Activated naive CD4-positive, alpha-beta T cell treated with anti-CD3 and anti-CD28 coated beads, Interleukin-2, amount 50 U/mL, for 72 hours (primary cell): ENCODE measurements around the gene KRT16. TPM values are rescaled to one million over a fixed set of nuclear protein-coding genes. Genes with fewer than 3 reads are reported as not detected.

Experiments
- ATAC-seq, 2 donors: fragments of 150-1000 bp; cut with Tn5 transposase; 2 replicates each; pipeline ENCODE4 v1.10.0; 2021; ENCODE audit warnings: mild to moderate bottlenecking in 2 of 2, moderate library complexity in 2 of 2
- DNase-seq, 2 donors: peaks; one replicate each; pipeline ENCODE4 v3.0.0; 2021 to 2022; ENCODE audit warnings: low spot score in 2 of 2
- H3K27ac Mint-ChIP-seq, 2 donors: one replicate each; pipeline ENCODE4 v1.8.0; 2022; ENCODE audit warnings: mild to moderate bottlenecking in 2 of 2, mixed read lengths in 2 of 2
- H3K36me3 Mint-ChIP-seq, 2 donors: one replicate each; pipeline ENCODE4 v1.8.0; 2022; ENCODE audit warnings: mixed read lengths in 2 of 2
- H3K9me3 Mint-ChIP-seq, 2 donors: one replicate each; pipeline ENCODE4 v1.8.0; 2022; ENCODE audit warnings: mixed read lengths in 2 of 2
- total RNA-seq, 2 donors: library from RNA; stranded (reverse); gene quantifications; one replicate each; pipeline ENCODE4 v1.2.3, GENCODE V29; 2022

Gene KRT16
- total RNA-seq, 2 donors from 2014 or later: not detected

DNA sequence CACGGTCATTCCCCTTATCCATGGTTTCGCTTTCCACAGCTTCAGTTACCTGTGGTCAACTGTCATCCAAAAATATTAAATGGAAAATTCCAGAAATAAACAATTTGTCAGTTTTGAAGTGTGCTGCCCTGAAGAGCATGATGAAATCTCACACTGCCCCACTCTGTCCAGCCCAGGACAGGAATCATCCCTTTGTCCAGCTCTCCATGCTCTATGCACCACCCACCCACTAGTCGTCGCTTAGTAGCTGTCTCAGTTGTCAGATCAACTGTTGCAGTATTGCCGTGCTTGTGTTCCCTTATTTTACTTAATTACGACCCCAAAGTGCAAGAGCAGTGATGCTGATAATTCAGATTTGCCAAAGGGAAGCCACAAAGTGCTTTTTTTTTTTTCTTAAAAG, 51.0 kb downstream of the KRT16 start:
- DNase-seq: no peak
- Mint-ChIP-seq H3K27ac (no peak overlapping the region), H3K9me3 (no peaks in the 10 kb centered on the region), H3K36me3 (no peaks in the 10 kb centered on the region)
- ATAC-seq: no peak

Other genes with a start within 250 kb of the KRT16 start
- gene KRT33B, start 243.0 kb downstream of the KRT16 start, total RNA-seq: not detected
- gene KRT34, start 230.5 kb downstream of the KRT16 start, total RNA-seq: not detected
- not detected for gene KRT31, start 215.2 kb downstream of the KRT16 start, total RNA-seq
- not detected for gene KRT37, start 188.2 kb downstream of the KRT16 start, total RNA-seq
- gene KRT38, start 171.8 kb downstream of the KRT16 start, total RNA-seq: not detected
- gene KRT32, start 145.4 kb downstream of the KRT16 start, total RNA-seq: not detected
- gene KRT35, start 131.6 kb downstream of the KRT16 start, total RNA-seq: not detected
- gene KRT36, start 122.9 kb downstream of the KRT16 start, total RNA-seq: not detected
- gene KRT13, start 107.2 kb downstream of the KRT16 start, total RNA-seq: not detected
- gene KRT15, start 93.9 kb downstream of the KRT16 start, total RNA-seq: not detected
- gene KRT19, start 84.5 kb downstream of the KRT16 start, total RNA-seq: not detected
- not detected for gene KRT9, start 40.7 kb downstream of the KRT16 start, total RNA-seq
- not detected for gene KRT14, start 25.9 kb downstream of the KRT16 start, total RNA-seq
- under 1 TPM in 1 of 2 donors, not detected in 1; 0.50 TPM for gene KRT17, start 11.8 kb upstream of the KRT16 start, total RNA-seq
- 1,000 to 10,000 TPM in 1 of 2 donors, 100 to 1,000 TPM in 1; 899 to 1,106 TPM for gene EIF1, start 76.1 kb upstream of the KRT16 start, total RNA-seq
- not detected for gene GAST, start 99.6 kb upstream of the KRT16 start, total RNA-seq
- not detected for gene HAP1, start 121.9 kb upstream of the KRT16 start, total RNA-seq
- gene JUP, start 173.9 kb upstream of the KRT16 start, total RNA-seq: under 1 TPM; 0.39 to 0.72 TPM
- gene P3H4, start 199.2 kb upstream of the KRT16 start, total RNA-seq: 1 to 10 TPM; 1.1 to 1.8 TPM
- under 1 TPM in 1 of 2 donors, not detected in 1; 0.47 TPM for gene FKBP10, start 200.2 kb upstream of the KRT16 start, total RNA-seq
- 10 to 100 TPM; 52.4 to 62.1 TPM for gene NT5C3B, start 223.5 kb upstream of the KRT16 start, total RNA-seq
- under 1 TPM; 0.12 to 0.14 TPM for gene KLHL10, start 225.1 kb upstream of the KRT16 start, total RNA-seq